ENCODE data around the gene IL27RA. TPM values are rescaled to one million over a fixed set of nuclear protein-coding genes. Genes with fewer than 3 reads are reported as not detected.

Gene IL27RA
- total and polyA plus RNA-seq, 4 donors: 1.0 to 2.8 (median 1.6) TPM

- TF ChIP-seq RAD21 (IDR thresholded peaks at IDR 0.05) (no peak), SP1 (IDR thresholded peaks at IDR 0.05) (no peak)
Observed at GRCh38 chr19:13998426-13998825, 33.1 kb upstream of the IL27RA start (continued).

DNA sequence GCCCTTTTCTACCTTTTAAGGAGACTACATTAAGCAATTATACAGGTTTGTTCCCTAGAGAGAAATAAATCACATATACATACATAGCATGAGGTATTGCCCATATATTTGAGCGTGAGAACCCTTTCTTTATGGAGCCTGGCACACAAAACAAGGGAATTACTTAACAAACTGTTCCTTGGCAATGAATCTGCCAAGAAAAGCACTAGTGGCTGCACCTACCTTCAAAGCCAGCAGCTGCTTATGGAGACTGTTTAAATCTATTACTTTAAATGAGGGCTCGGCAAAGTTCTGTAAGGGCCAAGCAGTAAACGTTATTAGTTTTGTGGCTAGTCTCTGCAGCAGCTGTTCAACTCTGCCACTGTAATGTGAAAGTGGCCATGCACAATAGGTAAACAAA is 32.5 kb upstream of the IL27RA start:
- TF ChIP-seq JUND (IDR thresholded peaks at IDR 0.05): no peak
- TF ChIP-seq, protein P1, sequence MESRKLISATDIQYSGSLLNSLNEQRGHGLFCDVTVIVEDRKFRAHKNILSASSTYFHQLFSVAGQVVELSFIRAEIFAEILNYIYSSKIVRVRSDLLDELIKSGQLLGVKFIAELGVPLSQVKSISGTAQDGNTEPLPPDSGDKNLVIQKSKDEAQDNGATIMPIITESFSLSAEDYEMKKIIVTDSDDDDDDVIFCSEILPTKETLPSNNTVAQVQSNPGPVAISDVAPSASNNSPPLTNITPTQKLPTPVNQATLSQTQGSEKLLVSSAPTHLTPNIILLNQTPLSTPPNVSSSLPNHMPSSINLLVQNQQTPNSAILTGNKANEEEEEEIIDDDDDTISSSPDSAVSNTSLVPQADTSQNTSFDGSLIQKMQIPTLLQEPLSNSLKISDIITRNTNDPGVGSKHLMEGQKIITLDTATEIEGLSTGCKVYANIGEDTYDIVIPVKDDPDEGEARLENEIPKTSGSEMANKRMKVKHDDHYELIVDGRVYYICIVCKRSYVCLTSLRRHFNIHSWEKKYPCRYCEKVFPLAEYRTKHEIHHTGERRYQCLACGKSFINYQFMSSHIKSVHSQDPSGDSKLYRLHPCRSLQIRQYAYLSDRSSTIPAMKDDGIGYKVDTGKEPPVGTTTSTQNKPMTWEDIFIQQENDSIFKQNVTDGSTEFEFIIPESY (IDR thresholded peaks at IDR 0.05): no peak
- no peak for TF ChIP-seq GABPA (IDR thresholded peaks at IDR 0.05 in 1 of 2, conservative IDR thresholded peaks at IDR 0.05 in 1 of 2)
- TF ChIP-seq MAX (IDR thresholded peaks at IDR 0.05): no peak
- no peak for TF ChIP-seq NR2F2 (IDR thresholded peaks at IDR 0.05)
- no peak for TF ChIP-seq SP1 (IDR thresholded peaks at IDR 0.05)
- no peak for TF ChIP-seq EGR1 (IDR thresholded peaks at IDR 0.05; ENCODE audit: low read depth in 2 of 2)
- TF ChIP-seq, protein P2, sequence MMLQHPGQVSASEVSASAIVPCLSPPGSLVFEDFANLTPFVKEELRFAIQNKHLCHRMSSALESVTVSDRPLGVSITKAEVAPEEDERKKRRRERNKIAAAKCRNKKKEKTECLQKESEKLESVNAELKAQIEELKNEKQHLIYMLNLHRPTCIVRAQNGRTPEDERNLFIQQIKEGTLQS (IDR thresholded peaks at IDR 0.05): no peak
- TF ChIP-seq RXRA (IDR thresholded peaks at IDR 0.05): no peak
- TF ChIP-seq, protein P3, sequence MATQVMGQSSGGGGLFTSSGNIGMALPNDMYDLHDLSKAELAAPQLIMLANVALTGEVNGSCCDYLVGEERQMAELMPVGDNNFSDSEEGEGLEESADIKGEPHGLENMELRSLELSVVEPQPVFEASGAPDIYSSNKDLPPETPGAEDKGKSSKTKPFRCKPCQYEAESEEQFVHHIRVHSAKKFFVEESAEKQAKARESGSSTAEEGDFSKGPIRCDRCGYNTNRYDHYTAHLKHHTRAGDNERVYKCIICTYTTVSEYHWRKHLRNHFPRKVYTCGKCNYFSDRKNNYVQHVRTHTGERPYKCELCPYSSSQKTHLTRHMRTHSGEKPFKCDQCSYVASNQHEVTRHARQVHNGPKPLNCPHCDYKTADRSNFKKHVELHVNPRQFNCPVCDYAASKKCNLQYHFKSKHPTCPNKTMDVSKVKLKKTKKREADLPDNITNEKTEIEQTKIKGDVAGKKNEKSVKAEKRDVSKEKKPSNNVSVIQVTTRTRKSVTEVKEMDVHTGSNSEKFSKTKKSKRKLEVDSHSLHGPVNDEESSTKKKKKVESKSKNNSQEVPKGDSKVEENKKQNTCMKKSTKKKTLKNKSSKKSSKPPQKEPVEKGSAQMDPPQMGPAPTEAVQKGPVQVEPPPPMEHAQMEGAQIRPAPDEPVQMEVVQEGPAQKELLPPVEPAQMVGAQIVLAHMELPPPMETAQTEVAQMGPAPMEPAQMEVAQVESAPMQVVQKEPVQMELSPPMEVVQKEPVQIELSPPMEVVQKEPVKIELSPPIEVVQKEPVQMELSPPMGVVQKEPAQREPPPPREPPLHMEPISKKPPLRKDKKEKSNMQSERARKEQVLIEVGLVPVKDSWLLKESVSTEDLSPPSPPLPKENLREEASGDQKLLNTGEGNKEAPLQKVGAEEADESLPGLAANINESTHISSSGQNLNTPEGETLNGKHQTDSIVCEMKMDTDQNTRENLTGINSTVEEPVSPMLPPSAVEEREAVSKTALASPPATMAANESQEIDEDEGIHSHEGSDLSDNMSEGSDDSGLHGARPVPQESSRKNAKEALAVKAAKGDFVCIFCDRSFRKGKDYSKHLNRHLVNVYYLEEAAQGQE (IDR thresholded peaks at IDR 0.05): no peak
- no peak for TF ChIP-seq TAF1 (conservative IDR thresholded peaks at IDR 0.05)
- no peak for TF ChIP-seq FOXA1 (IDR thresholded peaks at IDR 0.05)
- no peak for TF ChIP-seq RAD21 (IDR thresholded peaks at IDR 0.05)
- no peak for TF ChIP-seq YY1 (IDR thresholded peaks at IDR 0.05)
- no peak for TF ChIP-seq FOXA2 (IDR thresholded peaks at IDR 0.05)
- no peak for TF ChIP-seq HNF4G (IDR thresholded peaks at IDR 0.05)
- no peak for TF ChIP-seq CTCF (IDR thresholded peaks at IDR 0.05; ENCODE audit: low read depth, low read length, missing input control)
- Histone ChIP-seq H3K27me3 (ENCODE audit: control insufficient read depth in 4 of 4, insufficient read depth in 4 of 4, low read length in 3 of 4) (no peaks in the 10 kb centered on the region), H3K4me1 (ENCODE audit: control insufficient read depth in 4 of 4, insufficient read depth in 4 of 4, low read length in 3 of 4) (peaks cover 0 to 11% (median 2%) of the 10 kb centered on the region in 4 donors), H3K9ac (ENCODE audit: low read depth in 1 of 2, low read length in 2 of 2) (no peak overlapping the region), H3K9me3 (ENCODE audit: control insufficient read depth in 4 of 4, low read length in 3 of 4) (peaks cover 0 to 3% (median 1%) of the 10 kb centered on the region in 4 donors), H3K27ac (ENCODE audit: low read depth in 1 of 2, low read length in 2 of 2) (no peak overlapping the region), H3K36me3 (ENCODE audit: control insufficient read depth in 4 of 4, insufficient read depth in 3 of 4, low read depth in 1 of 4, low read length in 3 of 4) (peaks cover 0 to 6% (median 2%) of the 10 kb centered on the region in 4 donors), H3K4me3 (ENCODE audit: low read depth in 1 of 3, low read length in 3 of 3) (no peak overlapping the region)
- whole genome bisulfite sequencing: 97% methylated on average over 3 of the region's 3 CpGs
- DNase-seq (ENCODE audit: low spot score): no peak

Measured in liver (tissue), 9 donors.